GF-D8 (cell line): ENCODE results near the gene CYSRT1.
A peak's percentile ranks its signal among the peaks of the same experiment; 100 is the strongest.
"Not testable (repeated sequence)": the region's sequence is repeated elsewhere in the genome, so short reads cannot be mapped to it uniquely, and the experiment has no call there.

Source experiments
- DNase-seq: peaks from one replicate; lab custom pipeline; 2025; lab: John Stamatoyannopoulos, UW

Gene CYSRT1

GRCh38 chr9:137252555-137253506, 27.9 kb downstream of the CYSRT1 start:
- no peak for DNase-seq

- DNase-seq = no peak
Observed at GRCh38 chr9:137253717-137254623, 29.0 kb downstream of the CYSRT1 start.

GRCh38 chr9:137254624-137255447, 29.9 kb downstream of the CYSRT1 start, which contains the start of gene NELFB:
TSS of gene NELFB (plus strand) at chr9:137255327.
- DNase-seq = peak; percentile 52

GRCh38 chr9:137255448-137256114, 30.6 kb downstream of the CYSRT1 start:
- no peak for DNase-seq

- no peak for DNase-seq
Observed at GRCh38 chr9:137256362-137256761, 31.4 kb downstream of the CYSRT1 start.

GRCh38 chr9:137256856-137257255, 31.9 kb downstream of the CYSRT1 start:
- DNase-seq = no peak

- DNase-seq = not testable (repeated sequence)
Observed at GRCh38 chr9:137262173-137262908, 37.4 kb downstream of the CYSRT1 start.

GRCh38 chr9:137262909-137263285, 37.9 kb downstream of the CYSRT1 start:
- DNase-seq = no peak

- no peak for DNase-seq
Observed at GRCh38 chr9:137263506-137263905, 38.5 kb downstream of the CYSRT1 start.

- DNase-seq = no peak
Observed at GRCh38 chr9:137264067-137264466, 39.1 kb downstream of the CYSRT1 start.

- DNase-seq = no peak
Observed at GRCh38 chr9:137265496-137266161, 40.7 kb downstream of the CYSRT1 start.

- no peak for DNase-seq
Observed at GRCh38 chr9:137266162-137266527, 41.2 kb downstream of the CYSRT1 start.

- no peak for DNase-seq
Observed at GRCh38 chr9:137266585-137267453, 41.8 kb downstream of the CYSRT1 start.

- DNase-seq = peak; percentile 68
Observed at GRCh38 chr9:137267933-137268355, 43.0 kb downstream of the CYSRT1 start.

- no peak for DNase-seq
Observed at GRCh38 chr9:137268538-137269201, 43.7 kb downstream of the CYSRT1 start.

GRCh38 chr9:137269231-137269772, 44.3 kb downstream of the CYSRT1 start:
- no peak for DNase-seq

- peak; percentile 58 for DNase-seq
Observed at GRCh38 chr9:137270929-137271695, 46.1 kb downstream of the CYSRT1 start.
